ENCODE results near the gene CSRNP3.

CSRNP3 gene

DNA sequence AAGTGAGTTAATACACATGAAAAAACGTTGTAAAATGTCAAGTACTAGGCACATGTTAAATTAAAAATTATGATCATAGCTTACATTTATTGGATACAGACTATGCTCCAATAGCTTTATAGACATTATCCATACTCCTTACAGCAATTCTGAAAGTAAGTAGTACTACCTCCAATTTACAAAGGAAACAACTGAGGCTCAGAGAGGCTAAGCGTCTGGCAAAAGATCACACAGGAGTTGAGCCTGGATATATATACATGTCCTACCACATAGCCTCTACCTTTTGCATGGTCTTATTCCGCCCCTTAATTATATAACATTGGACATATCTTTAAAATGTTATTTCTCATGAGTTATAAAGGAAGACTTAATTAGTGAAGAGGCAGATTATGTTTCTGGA, 127.3 kb downstream of the CSRNP3 start:
- CTCF ChIA-PET = no interaction called here
- POLR2A ChIA-PET = no interaction called here
- Histone ChIP-seq H3K36me3 (ENCODE audit: control insufficient read depth in 4 of 4, insufficient read depth in 4 of 4, low read length in 3 of 4) (no peaks in the 10 kb centered on the region), H3K27ac (ENCODE audit: insufficient read depth in 1 of 2, low read depth in 1 of 2, low read length in 2 of 2, poor library complexity in 1 of 2, severe bottlenecking in 2 of 2) (no peak overlapping the region), H3K9me3 (ENCODE audit: control extremely low read depth in 1 of 5, control insufficient read depth in 4 of 5, insufficient read depth in 2 of 5, low read depth in 1 of 5, low read length in 4 of 5) (peaks cover 0 to 2% (median 0%) of the 10 kb centered on the region in 5 experiments), H3K4me1 (ENCODE audit: control extremely low read depth in 1 of 4, control insufficient read depth in 4 of 4, insufficient read depth in 4 of 4, low read length in 3 of 4) (peaks cover 0 to 9% (median 1%) of the 10 kb centered on the region in 4 experiments), H3K4me3 (ENCODE audit: control insufficient read depth in 1 of 7, extremely low read depth in 1 of 7, insufficient read depth in 4 of 7, low read depth in 2 of 7, low read length in 6 of 7) (no peak overlapping the region), H3K27me3 (replicated peaks in 2 of 5; ENCODE audit: control insufficient read depth in 4 of 5, insufficient read depth in 5 of 5, low read length in 4 of 5) (no peaks in the 10 kb centered on the region)
- no peak for DNase-seq
- no CpG with 5 or more reads among the region's 3 CpGs for WGBS (ENCODE audit: insufficient coverage)

- Histone ChIP-seq H3K9me3 (ENCODE audit: control extremely low read depth in 1 of 5, control insufficient read depth in 4 of 5, insufficient read depth in 2 of 5, low read depth in 1 of 5, low read length in 4 of 5) (no peaks in the 10 kb centered on the region), H3K4me3 (ENCODE audit: control insufficient read depth in 1 of 7, extremely low read depth in 1 of 7, insufficient read depth in 4 of 7, low read depth in 2 of 7, low read length in 6 of 7) (no peak overlapping the region), H3K36me3 (ENCODE audit: control insufficient read depth in 4 of 4, insufficient read depth in 4 of 4, low read length in 3 of 4) (no peaks in the 10 kb centered on the region), H3K27ac (ENCODE audit: insufficient read depth in 1 of 2, low read depth in 1 of 2, low read length in 2 of 2, poor library complexity in 1 of 2, severe bottlenecking in 2 of 2) (no peak overlapping the region), H3K27me3 (replicated peaks in 2 of 5; ENCODE audit: control insufficient read depth in 4 of 5, insufficient read depth in 5 of 5, low read length in 4 of 5) (no peaks in the 10 kb centered on the region), H3K4me1 (ENCODE audit: control extremely low read depth in 1 of 4, control insufficient read depth in 4 of 4, insufficient read depth in 4 of 4, low read length in 3 of 4) (no peaks in the 10 kb centered on the region)
- DNase-seq = no peak
- ChIA-PET CTCF (interaction anchor here (0.6 kb wide), 1 partner anchor 23 kb away, joined by 3 read pairs; no protein-coding TSS in a partner anchor), POLR2A (no interaction called here)
- 100% methylated on average over 1 of the region's 1 CpG for WGBS (ENCODE audit: insufficient coverage)
Measured at GRCh38 chr2:165601065-165601830, 131.8 kb downstream of the CSRNP3 start.

DNA sequence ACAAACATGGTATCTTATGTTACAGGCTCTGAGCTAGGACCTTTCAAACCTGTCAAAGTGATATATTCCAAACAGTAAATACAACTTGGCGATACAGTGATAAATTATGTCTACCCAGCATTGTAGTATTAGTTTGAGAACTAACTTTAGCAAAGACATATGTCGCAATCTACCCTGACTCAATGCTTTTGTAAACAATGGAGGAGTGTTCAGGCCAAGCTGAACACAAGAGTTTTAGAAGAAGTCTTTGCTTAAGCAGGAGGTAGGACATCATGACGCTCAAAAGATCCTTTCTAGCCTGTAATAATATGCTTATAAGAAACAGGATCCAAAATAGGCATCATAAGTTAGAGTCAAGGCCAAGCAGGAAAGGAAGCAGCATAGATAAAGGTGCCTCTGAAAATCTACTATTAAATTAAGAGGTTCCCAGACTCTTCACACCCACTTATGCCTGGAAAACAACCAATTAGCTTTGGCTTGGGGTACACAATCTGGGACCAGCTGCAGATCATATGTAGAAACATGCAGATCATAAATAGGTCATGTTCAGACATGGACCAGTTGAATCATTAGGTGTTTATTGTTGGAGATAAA, 132.5 kb downstream of the CSRNP3 start:
- no peak for DNase-seq
- no peak overlapping the region for H3K27ac ChIP-seq (ENCODE audit: insufficient read depth in 1 of 2, low read depth in 1 of 2, low read length in 2 of 2, poor library complexity in 1 of 2, severe bottlenecking in 2 of 2)
- no peaks in the 10 kb centered on the region for H3K36me3 ChIP-seq (ENCODE audit: control insufficient read depth in 4 of 4, insufficient read depth in 4 of 4, low read length in 3 of 4)
- no peaks in the 10 kb centered on the region for H3K4me1 ChIP-seq (ENCODE audit: control extremely low read depth in 1 of 4, control insufficient read depth in 4 of 4, insufficient read depth in 4 of 4, low read length in 3 of 4)
- no peak overlapping the region for H3K4me3 ChIP-seq (ENCODE audit: control insufficient read depth in 1 of 7, extremely low read depth in 1 of 7, insufficient read depth in 4 of 7, low read depth in 2 of 7, low read length in 6 of 7)
- ChIA-PET CTCF (no interaction called here), POLR2A (no interaction called here)
- 80% methylated on average over 1 of the region's 3 CpGs for WGBS (ENCODE audit: insufficient coverage)
- no peaks in the 10 kb centered on the region for H3K27me3 ChIP-seq (replicated peaks in 2 of 5; ENCODE audit: control insufficient read depth in 4 of 5, insufficient read depth in 5 of 5, low read length in 4 of 5)
- H3K9me3 ChIP-seq (ENCODE audit: control extremely low read depth in 1 of 5, control insufficient read depth in 4 of 5, insufficient read depth in 2 of 5, low read depth in 1 of 5, low read length in 4 of 5) = no peaks in the 10 kb centered on the region

GRCh38 chr2:165609672-165610071, 140.2 kb downstream of the CSRNP3 start:
- H3K4me1 ChIP-seq (ENCODE audit: control extremely low read depth in 1 of 4, control insufficient read depth in 4 of 4, insufficient read depth in 4 of 4, low read length in 3 of 4) = peaks cover 12 to 16% (median 15%) of the 10 kb centered on the region in 4 experiments
- CTCF ChIA-PET = interaction anchor here (0.9 to 1.3 kb wide), 2 partner anchors 9 to 39 kb away, joined by 3 to 4 read pairs; no protein-coding TSS in a partner anchor
- WGBS (ENCODE audit: insufficient coverage) = 96% methylated on average over 3 of the region's 6 CpGs
- H3K27ac ChIP-seq (ENCODE audit: insufficient read depth in 1 of 2, low read depth in 1 of 2, low read length in 2 of 2, poor library complexity in 1 of 2, severe bottlenecking in 2 of 2) = no peak overlapping the region
- no peak overlapping the region for H3K4me3 ChIP-seq (ENCODE audit: control insufficient read depth in 1 of 7, extremely low read depth in 1 of 7, insufficient read depth in 4 of 7, low read depth in 2 of 7, low read length in 6 of 7)
- no peaks in the 10 kb centered on the region for H3K27me3 ChIP-seq (replicated peaks in 2 of 5; ENCODE audit: control insufficient read depth in 4 of 5, insufficient read depth in 5 of 5, low read length in 4 of 5)
- no peaks in the 10 kb centered on the region for H3K36me3 ChIP-seq (ENCODE audit: control insufficient read depth in 4 of 4, insufficient read depth in 4 of 4, low read length in 3 of 4)
- POLR2A ChIA-PET = no interaction called here
- DNase-seq = no peak
- peaks cover 0 to under 1% (median 0%) of the 10 kb centered on the region in 5 experiments for H3K9me3 ChIP-seq (ENCODE audit: control extremely low read depth in 1 of 5, control insufficient read depth in 4 of 5, insufficient read depth in 2 of 5, low read depth in 1 of 5, low read length in 4 of 5)

DNA sequence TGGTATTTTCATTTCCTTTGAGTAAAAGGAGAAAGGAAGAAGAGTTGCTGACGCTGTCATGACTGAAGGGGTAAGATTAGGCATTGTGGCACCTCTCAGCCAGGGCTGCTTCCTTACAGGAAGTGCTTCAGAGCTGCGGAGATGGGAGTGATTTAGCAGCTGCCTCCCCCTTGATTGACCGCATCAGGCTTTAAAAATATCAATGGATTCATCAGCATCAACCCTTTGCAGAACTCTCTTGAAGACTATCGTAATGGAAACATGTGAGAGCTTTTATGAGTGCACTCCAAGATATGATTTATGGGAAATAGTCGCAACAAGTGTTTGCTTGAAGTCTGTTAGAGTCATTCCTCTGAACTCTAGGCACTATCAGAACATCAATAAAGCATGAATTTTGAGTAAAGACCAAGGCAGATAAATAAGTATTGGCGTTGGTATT, 141.1 kb downstream of the CSRNP3 start:
- Histone ChIP-seq H3K4me1 (ENCODE audit: control extremely low read depth in 1 of 4, control insufficient read depth in 4 of 4, insufficient read depth in 4 of 4, low read length in 3 of 4) (peaks cover 12 to 16% (median 15%) of the 10 kb centered on the region in 4 experiments), H3K27ac (ENCODE audit: insufficient read depth in 1 of 2, low read depth in 1 of 2, low read length in 2 of 2, poor library complexity in 1 of 2, severe bottlenecking in 2 of 2) (no peak overlapping the region), H3K27me3 (replicated peaks in 2 of 5; ENCODE audit: control insufficient read depth in 4 of 5, insufficient read depth in 5 of 5, low read length in 4 of 5) (no peaks in the 10 kb centered on the region), H3K4me3 (ENCODE audit: control insufficient read depth in 1 of 7, extremely low read depth in 1 of 7, insufficient read depth in 4 of 7, low read depth in 2 of 7, low read length in 6 of 7) (peak overlapping the region in 3 of 7 experiments; percentile 4 to 25 (median 5)), H3K36me3 (ENCODE audit: control insufficient read depth in 4 of 4, insufficient read depth in 4 of 4, low read length in 3 of 4) (no peaks in the 10 kb centered on the region), H3K9me3 (ENCODE audit: control extremely low read depth in 1 of 5, control insufficient read depth in 4 of 5, insufficient read depth in 2 of 5, low read depth in 1 of 5, low read length in 4 of 5) (peaks cover 0 to 2% (median 0%) of the 10 kb centered on the region in 5 experiments)
- 0% methylated on average over 3 of the region's 6 CpGs for WGBS (ENCODE audit: insufficient coverage)
- DNase-seq = peak; percentile 82 to 98 (median 95)
- POLR2A ChIA-PET = interaction anchor here (0.7 kb wide), 1 partner anchor 23 kb away, joined by 4 read pairs; no protein-coding TSS in a partner anchor
- CTCF ChIA-PET = interaction anchor here (0.9 to 1.3 kb wide), 3 partner anchors 38 to 139 kb away, joined by 3 to 4 read pairs (median 3); no protein-coding TSS in a partner anchor

- DNase-seq = no peak
- 100% methylated on average over 3 of the region's 4 CpGs for WGBS (ENCODE audit: insufficient coverage)
- CTCF ChIA-PET = interaction anchor here (1.3 kb wide), 1 partner anchor 8 kb away, joined by 3 read pairs; no protein-coding TSS in a partner anchor
- no peaks in the 10 kb centered on the region for H3K36me3 ChIP-seq (ENCODE audit: control insufficient read depth in 4 of 4, insufficient read depth in 4 of 4, low read length in 3 of 4)
- POLR2A ChIA-PET = interaction anchor here (0.9 kb wide), 1 partner anchor 670 kb away, joined by 4 read pairs; no protein-coding TSS in a partner anchor
- no peak overlapping the region for H3K27ac ChIP-seq (ENCODE audit: insufficient read depth in 1 of 2, low read depth in 1 of 2, low read length in 2 of 2, poor library complexity in 1 of 2, severe bottlenecking in 2 of 2)
- no peaks in the 10 kb centered on the region for H3K4me1 ChIP-seq (ENCODE audit: control extremely low read depth in 1 of 4, control insufficient read depth in 4 of 4, insufficient read depth in 4 of 4, low read length in 3 of 4)
- H3K9me3 ChIP-seq (ENCODE audit: control extremely low read depth in 1 of 5, control insufficient read depth in 4 of 5, insufficient read depth in 2 of 5, low read depth in 1 of 5, low read length in 4 of 5) = peaks cover 0 to 12% (median 2%) of the 10 kb centered on the region in 5 experiments
- H3K4me3 ChIP-seq (ENCODE audit: control insufficient read depth in 1 of 7, extremely low read depth in 1 of 7, insufficient read depth in 4 of 7, low read depth in 2 of 7, low read length in 6 of 7) = no peak overlapping the region
- H3K27me3 ChIP-seq (replicated peaks in 2 of 5; ENCODE audit: control insufficient read depth in 4 of 5, insufficient read depth in 5 of 5, low read length in 4 of 5) = no peaks in the 10 kb centered on the region
Measured at GRCh38 chr2:165617741-165618481, 148.4 kb downstream of the CSRNP3 start.

Data from common myeloid progenitor, CD34-positive (primary cell).